ENCODE results near the gene DUSP9. TPM values are rescaled to one million over a fixed set of nuclear protein-coding genes. Genes with fewer than 3 reads are reported as not detected.

The DUSP9 gene
- total RNA-seq, 1 experiment from 2014 or later: 12.0 TPM

DNA sequence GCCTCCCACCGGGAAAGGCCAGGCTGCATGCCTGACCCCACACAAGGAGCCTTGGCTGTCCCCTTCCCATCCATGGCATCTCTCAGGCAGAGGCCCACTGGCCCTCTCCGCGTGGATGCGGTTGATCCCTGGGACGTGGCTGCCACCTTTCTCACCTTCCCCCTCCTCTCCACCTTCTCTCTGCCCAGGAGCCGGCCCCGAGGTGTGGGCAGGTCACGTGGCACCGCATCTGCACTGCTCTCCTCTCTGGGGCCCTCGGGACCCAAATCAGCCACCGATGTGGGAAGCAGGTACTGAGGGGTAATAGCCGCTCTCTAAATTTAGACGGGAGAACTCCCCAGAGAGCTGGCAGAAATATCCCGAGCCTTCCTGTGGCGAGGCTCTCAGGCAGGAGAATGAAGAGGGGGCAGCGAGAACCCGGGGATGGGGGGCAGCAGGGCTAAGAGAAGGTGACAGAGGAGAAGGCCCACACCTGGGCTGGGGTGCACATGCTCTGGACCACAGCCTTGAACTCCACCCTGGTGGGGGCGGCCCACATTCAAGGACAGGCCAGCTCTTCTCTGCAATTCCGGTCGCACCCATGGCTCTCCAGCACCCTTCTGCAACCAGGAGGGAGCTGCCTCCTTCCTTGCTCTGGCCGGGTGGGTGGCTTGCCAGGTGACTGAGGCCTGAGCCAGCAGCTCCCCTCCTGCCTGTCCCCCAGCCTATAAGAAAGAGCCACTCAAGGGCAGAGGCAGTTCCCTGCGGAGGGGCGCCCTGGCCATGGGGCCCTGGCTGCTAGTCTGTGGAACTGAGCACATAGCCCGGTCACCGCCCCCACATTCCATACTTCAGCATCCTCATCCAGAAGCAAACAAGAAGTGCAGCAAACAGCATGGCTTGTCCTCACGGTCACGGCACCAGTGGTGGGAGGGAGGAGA lies 9.6 kb upstream of the DUSP9 start:
- Histone ChIP-seq H3K36me3 (ENCODE audit: control insufficient read depth, insufficient read depth, low read length) (no peaks in the 10 kb centered on the region), H3K27me3 (replicated peaks; ENCODE audit: control insufficient read depth, insufficient read depth, low read length) (no peaks in the 10 kb centered on the region), H3K4me3 (ENCODE audit: low read depth, low read length) (no peak overlapping the region), H3K4me1 (no peaks in the 10 kb centered on the region), H3K9me3 (no peaks in the 10 kb centered on the region)
- H3K27me3 Mint-ChIP-seq (ENCODE audit: insufficient read depth, unreplicated experiment): no peaks in the 10 kb centered on the region
- ChIA-PET CTCF (interaction anchor here (0.6 kb wide), 1 partner anchor 14 kb away, joined by 3 read pairs; no protein-coding TSS in a partner anchor), POLR2A (no interaction called here)
- no peaks in the 10 kb centered on the region for H3K9me3 Mint-ChIP-seq (ENCODE audit: unreplicated experiment)
- intact Hi-C loops (cut with micrococcal nuclease; ENCODE audit: unreplicated experiment): no loop called here
- no peak overlapping the region for H3K4me3 Mint-ChIP-seq (ENCODE audit: unreplicated experiment)
- H3K4me1 Mint-ChIP-seq (ENCODE audit: low read depth, unreplicated experiment): peaks cover 16% of the 10 kb centered on the region
- TF ChIP-seq, protein P1, sequence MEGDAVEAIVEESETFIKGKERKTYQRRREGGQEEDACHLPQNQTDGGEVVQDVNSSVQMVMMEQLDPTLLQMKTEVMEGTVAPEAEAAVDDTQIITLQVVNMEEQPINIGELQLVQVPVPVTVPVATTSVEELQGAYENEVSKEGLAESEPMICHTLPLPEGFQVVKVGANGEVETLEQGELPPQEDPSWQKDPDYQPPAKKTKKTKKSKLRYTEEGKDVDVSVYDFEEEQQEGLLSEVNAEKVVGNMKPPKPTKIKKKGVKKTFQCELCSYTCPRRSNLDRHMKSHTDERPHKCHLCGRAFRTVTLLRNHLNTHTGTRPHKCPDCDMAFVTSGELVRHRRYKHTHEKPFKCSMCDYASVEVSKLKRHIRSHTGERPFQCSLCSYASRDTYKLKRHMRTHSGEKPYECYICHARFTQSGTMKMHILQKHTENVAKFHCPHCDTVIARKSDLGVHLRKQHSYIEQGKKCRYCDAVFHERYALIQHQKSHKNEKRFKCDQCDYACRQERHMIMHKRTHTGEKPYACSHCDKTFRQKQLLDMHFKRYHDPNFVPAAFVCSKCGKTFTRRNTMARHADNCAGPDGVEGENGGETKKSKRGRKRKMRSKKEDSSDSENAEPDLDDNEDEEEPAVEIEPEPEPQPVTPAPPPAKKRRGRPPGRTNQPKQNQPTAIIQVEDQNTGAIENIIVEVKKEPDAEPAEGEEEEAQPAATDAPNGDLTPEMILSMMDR (IDR thresholded peaks at IDR 0.05; ENCODE audit: insufficient read depth in 1 of 2, low read depth in 1 of 2, low read length in 1 of 2, severe bottlenecking in 1 of 2, unreplicated experiment in 1 of 2): no peak
- DNase-seq: no peak
- H3K27ac Mint-ChIP-seq (ENCODE audit: unreplicated experiment): no peak overlapping the region
- H3K36me3 Mint-ChIP-seq (ENCODE audit: insufficient read depth, unreplicated experiment): no peaks in the 10 kb centered on the region
- BruUV-seq (replicated peaks): no TSS peak

DNA sequence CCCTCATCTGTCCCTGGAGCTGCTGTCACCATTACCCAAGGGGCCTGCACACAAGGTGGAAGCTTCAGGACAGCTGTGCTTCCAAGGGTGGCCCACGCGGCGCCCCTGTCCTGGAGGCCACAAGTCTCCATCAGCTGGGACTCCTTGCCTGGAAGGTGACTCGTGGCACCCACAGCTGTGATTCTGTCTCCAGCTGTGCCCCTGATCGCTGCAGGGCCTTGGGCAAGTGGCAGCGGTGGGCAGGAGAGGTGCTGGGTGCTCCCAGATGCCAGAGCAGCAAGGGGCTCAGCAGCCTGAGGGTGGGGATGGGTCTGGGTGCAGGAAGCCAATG lies 9.0 kb upstream of the DUSP9 start:
- no TSS peak for BruUV-seq (replicated peaks)
- intact Hi-C loops (cut with micrococcal nuclease; ENCODE audit: unreplicated experiment): no loop called here
- H3K36me3 Mint-ChIP-seq (ENCODE audit: insufficient read depth, unreplicated experiment): no peaks in the 10 kb centered on the region
- Histone ChIP-seq H3K27me3 (replicated peaks; ENCODE audit: control insufficient read depth, insufficient read depth, low read length) (no peaks in the 10 kb centered on the region), H3K4me3 (ENCODE audit: low read depth, low read length) (no peak overlapping the region), H3K9me3 (no peaks in the 10 kb centered on the region), H3K4me1 (no peaks in the 10 kb centered on the region), H3K36me3 (ENCODE audit: control insufficient read depth, insufficient read depth, low read length) (no peaks in the 10 kb centered on the region)
- H3K27ac Mint-ChIP-seq (ENCODE audit: unreplicated experiment): no peak overlapping the region
- H3K4me1 Mint-ChIP-seq (ENCODE audit: low read depth, unreplicated experiment): peaks cover 16% of the 10 kb centered on the region
- ChIA-PET POLR2A (no interaction called here), CTCF (no interaction called here)
- DNase-seq: no peak
- H3K9me3 Mint-ChIP-seq (ENCODE audit: unreplicated experiment): no peaks in the 10 kb centered on the region
- TF ChIP-seq, protein P1 (IDR thresholded peaks at IDR 0.05; ENCODE audit: insufficient read depth in 1 of 2, low read depth in 1 of 2, low read length in 1 of 2, severe bottlenecking in 1 of 2, unreplicated experiment in 1 of 2): no peak
- peaks cover 3% of the 10 kb centered on the region for H3K27me3 Mint-ChIP-seq (ENCODE audit: insufficient read depth, unreplicated experiment)
- H3K4me3 Mint-ChIP-seq (ENCODE audit: unreplicated experiment): no peak overlapping the region

DNA sequence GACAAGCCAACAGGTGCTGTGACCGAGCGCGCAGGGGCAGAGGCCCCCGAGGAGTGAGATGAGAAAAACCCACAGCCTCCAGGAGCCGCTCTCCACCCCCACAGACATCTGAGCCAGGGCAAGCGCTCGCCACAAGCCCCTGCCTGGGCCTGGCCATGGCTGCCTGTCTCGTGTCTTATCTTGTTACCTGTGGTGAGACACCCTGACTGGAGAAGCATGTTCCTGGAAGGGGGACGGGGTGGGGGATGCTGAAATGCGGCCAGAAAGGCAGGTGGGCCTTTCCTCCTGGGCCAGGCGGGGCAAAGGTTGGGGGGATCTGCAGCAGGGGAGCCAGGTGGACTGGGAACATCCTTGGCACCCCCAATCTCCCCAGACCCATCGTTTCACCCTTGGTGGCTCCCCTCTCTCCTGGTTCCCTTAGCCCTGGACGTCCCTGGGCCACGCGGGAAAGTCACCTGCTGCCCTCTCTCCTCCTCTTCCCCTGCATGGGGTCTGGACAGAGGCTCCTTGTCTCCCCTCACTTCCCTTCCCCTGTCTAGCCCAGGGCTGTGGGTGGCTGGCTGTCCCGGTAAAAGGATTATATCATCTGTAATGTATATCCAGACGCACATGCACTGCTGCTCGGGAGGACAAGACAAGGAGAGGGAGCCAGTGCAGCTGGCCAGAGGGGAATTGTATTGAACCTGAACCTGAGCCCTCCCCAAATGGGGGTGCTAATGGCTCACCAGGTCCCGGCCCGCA lies 8.4 kb upstream of the DUSP9 start:
- Mint-ChIP-seq H3K27ac (ENCODE audit: unreplicated experiment) (no peak overlapping the region), H3K9me3 (ENCODE audit: unreplicated experiment) (no peaks in the 10 kb centered on the region), H3K4me3 (ENCODE audit: unreplicated experiment) (no peak overlapping the region), H3K36me3 (ENCODE audit: insufficient read depth, unreplicated experiment) (no peaks in the 10 kb centered on the region), H3K4me1 (ENCODE audit: low read depth, unreplicated experiment) (peaks cover 16% of the 10 kb centered on the region), H3K27me3 (ENCODE audit: insufficient read depth, unreplicated experiment) (peaks cover 4% of the 10 kb centered on the region)
- Histone ChIP-seq H3K4me3 (ENCODE audit: low read depth, low read length) (no peak overlapping the region), H3K36me3 (ENCODE audit: control insufficient read depth, insufficient read depth, low read length) (no peaks in the 10 kb centered on the region), H3K9me3 (no peaks in the 10 kb centered on the region), H3K27me3 (replicated peaks; ENCODE audit: control insufficient read depth, insufficient read depth, low read length) (no peaks in the 10 kb centered on the region), H3K4me1 (no peaks in the 10 kb centered on the region)
- ChIA-PET CTCF (no interaction called here), POLR2A (no interaction called here)
- TF ChIP-seq, protein P1 (IDR thresholded peaks at IDR 0.05; ENCODE audit: insufficient read depth in 1 of 2, low read depth in 1 of 2, low read length in 1 of 2, severe bottlenecking in 1 of 2, unreplicated experiment in 1 of 2): no peak
- intact Hi-C loops (cut with micrococcal nuclease; ENCODE audit: unreplicated experiment): no loop called here
- BruUV-seq (replicated peaks): no TSS peak
- no peak for DNase-seq
